SK-N-SH treated with all-trans-retinoic acid at 6 μM for 48 hours (cell line): Measurements from ENCODE around the gene OR3A1.

ENCODE experiments used
- OSR1 ChIP-seq: fragments of 250-450 bp; sonication (Bioruptor Pico); IDR thresholded peaks from 2 replicates; pipeline ENCODE4 v1.8.0; 2022; ENCODE audit warnings: moderate library complexity, mild to moderate bottlenecking, inconsistent platforms
- TCF4 ChIP-seq: fragments of 250-450 bp; sonication (Bioruptor Pico); IDR thresholded peaks from 2 replicates; pipeline ENCODE4 v1.8.0; 2021; ENCODE audit warnings: mild to moderate bottlenecking, moderate library complexity, borderline replicate concordance
- ZC3H10 ChIP-seq: fragments of 250-450 bp; sonication (Bioruptor Pico); IDR thresholded peaks from 2 replicates; pipeline ENCODE4 v1.5.1; 2021; ENCODE audit warnings: mild to moderate bottlenecking, moderate library complexity
- ZNF8 ChIP-seq: fragments of 450-650 bp; formaldehyde crosslinking; IDR thresholded peaks from 2 replicates; pipeline ENCODE4 v1.5.0; 2020; ENCODE audit warnings: mild to moderate bottlenecking, moderate library complexity

DNA sequence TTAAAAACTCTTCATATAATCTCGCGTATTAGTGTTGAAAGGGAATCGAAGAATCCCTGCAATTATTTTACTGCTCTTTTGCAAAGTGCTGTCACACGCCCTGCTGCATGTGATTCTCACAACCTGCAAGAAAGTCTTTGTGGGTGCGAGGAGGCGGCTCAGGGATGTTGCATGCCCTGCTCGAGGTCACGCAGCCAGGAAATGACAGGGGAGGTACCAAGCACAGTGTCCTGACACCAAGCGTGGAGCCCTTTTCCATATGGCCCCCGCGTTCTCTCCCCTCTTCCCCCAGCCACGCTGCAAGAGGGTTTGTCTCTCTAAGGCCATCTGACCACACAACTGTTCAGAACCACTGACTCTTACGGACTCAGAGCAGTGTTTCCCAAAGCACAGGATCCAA lies 37.6 kb downstream of the OR3A1 start:
- TF ChIP-seq ZC3H10 (CRISPR knock-in tag), result no peak
- no peak for TF ChIP-seq ZNF8 (CRISPR knock-in tag)
- TF ChIP-seq OSR1 (CRISPR knock-in tag), result no peak
- TF ChIP-seq TCF4, result no peak
